ENCODE measurements around the gene MOCOS.

MOCOS gene

GRCh38 chr18:36305375-36305774 lies 118.1 kb downstream of the MOCOS start:
- no peak for DNase-seq (ENCODE audit: low read depth)

- DNase-seq (ENCODE audit: low read depth), result no peak
These were observed 120.2 kb downstream of the MOCOS start for GRCh38 chr18:36307513-36307912.

- no peak for DNase-seq (ENCODE audit: low read depth)
These were observed 121.6 kb downstream of the MOCOS start for GRCh38 chr18:36308711-36309435.

- no peak for DNase-seq (ENCODE audit: low read depth)
These were observed 122.4 kb downstream of the MOCOS start for GRCh38 chr18:36309436-36310391.

- DNase-seq (ENCODE audit: low read depth), result no peak
These were observed 123.8 kb downstream of the MOCOS start for GRCh38 chr18:36311026-36311570.

GRCh38 chr18:36312806-36313395 lies 125.6 kb downstream of the MOCOS start:
- DNase-seq (ENCODE audit: low read depth), result no peak

GRCh38 chr18:36314098-36314497 lies 126.8 kb downstream of the MOCOS start:
- no peak for DNase-seq (ENCODE audit: low read depth)

- DNase-seq (ENCODE audit: low read depth), result no peak
These were observed 127.5 kb downstream of the MOCOS start for GRCh38 chr18:36314754-36315153.

GRCh38 chr18:36315736-36316135 lies 128.4 kb downstream of the MOCOS start:
- DNase-seq (ENCODE audit: low read depth), result no peak

GRCh38 chr18:36316246-36316645 lies 128.9 kb downstream of the MOCOS start:
- DNase-seq (ENCODE audit: low read depth), result no peak

All from activated T-helper 9 cell treated with anti-CD3 and anti-CD28 coated beads, Interleukin-2, amount 50 U/mL, for 16 hours (primary cell).